NOMO-1 (cell line): Measurements from ENCODE around the gene SULT1C2.
"Not testable (repeated sequence)": the region's sequence is repeated elsewhere in the genome, so short reads cannot be mapped to it uniquely, and the experiment has no call there.

Source experiments
- DNase-seq, 2 experiments: peaks; one replicate each; lab custom pipeline; 2025; ENCODE audit not compliant: unreplicated experiment in 2 of 2; lab: John Stamatoyannopoulos, UW

The SULT1C2 gene

GRCh38 chr2:108288534-108289106 is at the start of gene SULT1C2:
SULT1C2 (plus strand) TSS chr2:108288895; CDS start chr2:108293668, 4,773 bp downstream.
- no peak for DNase-seq

- DNase-seq = no peak
Observed at GRCh38 chr2:108239786-108240185, 48.9 kb upstream of the SULT1C2 start, which contains the start of gene SULT1C3. SULT1C3 (plus strand) TSS chr2:108239968; CDS start chr2:108247195, 7,227 bp downstream.

GRCh38 chr2:108240966-108241365 is 47.7 kb upstream of the SULT1C2 start:
- no peak for DNase-seq

GRCh38 chr2:108243566-108243965 is 45.1 kb upstream of the SULT1C2 start:
- no peak for DNase-seq

- DNase-seq = no peak
Observed at GRCh38 chr2:108244667-108245414, 43.9 kb upstream of the SULT1C2 start.

GRCh38 chr2:108253106-108253505 is 35.6 kb upstream of the SULT1C2 start:
- no peak for DNase-seq

- no peak for DNase-seq
Observed at GRCh38 chr2:108257757-108258331, 30.9 kb upstream of the SULT1C2 start.

GRCh38 chr2:108260773-108261172 is 27.9 kb upstream of the SULT1C2 start:
- DNase-seq = no peak

- no peak for DNase-seq
Observed at GRCh38 chr2:108262036-108262435, 26.7 kb upstream of the SULT1C2 start.

GRCh38 chr2:108263401-108263800 is 25.3 kb upstream of the SULT1C2 start:
- no peak for DNase-seq

- DNase-seq = no peak
Observed at GRCh38 chr2:108266218-108266617, 22.5 kb upstream of the SULT1C2 start.

- peak; percentile 12 to 40 for DNase-seq
Observed at GRCh38 chr2:108267101-108267500, 21.6 kb upstream of the SULT1C2 start.

- DNase-seq = no peak
Observed at GRCh38 chr2:108268001-108268400, 20.7 kb upstream of the SULT1C2 start.

GRCh38 chr2:108270346-108270745 is 18.3 kb upstream of the SULT1C2 start:
- DNase-seq = no peak

GRCh38 chr2:108270768-108271506 is 17.8 kb upstream of the SULT1C2 start:
- DNase-seq = no peak

GRCh38 chr2:108271691-108272253 is 16.9 kb upstream of the SULT1C2 start:
- no peak for DNase-seq

- no peak for DNase-seq
Observed at GRCh38 chr2:108278631-108279030, 10.1 kb upstream of the SULT1C2 start.

- DNase-seq = no peak
Observed at GRCh38 chr2:108279468-108279867, 9.2 kb upstream of the SULT1C2 start.

- DNase-seq = no peak
Observed at GRCh38 chr2:108280466-108280865, 8.2 kb upstream of the SULT1C2 start.

GRCh38 chr2:108284566-108284965 is 4.1 kb upstream of the SULT1C2 start:
- not testable (repeated sequence) for DNase-seq

- no peak for DNase-seq
Observed at GRCh38 chr2:108285616-108286015, 3.1 kb upstream of the SULT1C2 start.
